Measurements from ENCODE around the gene CCDC57.
A peak's percentile ranks its signal among the peaks of the same experiment; 100 is the strongest.
"Not testable (repeated sequence)": the region's sequence is repeated elsewhere in the genome, so short reads cannot be mapped to it uniquely, and the experiment has no call there.

The CCDC57 gene

DNA sequence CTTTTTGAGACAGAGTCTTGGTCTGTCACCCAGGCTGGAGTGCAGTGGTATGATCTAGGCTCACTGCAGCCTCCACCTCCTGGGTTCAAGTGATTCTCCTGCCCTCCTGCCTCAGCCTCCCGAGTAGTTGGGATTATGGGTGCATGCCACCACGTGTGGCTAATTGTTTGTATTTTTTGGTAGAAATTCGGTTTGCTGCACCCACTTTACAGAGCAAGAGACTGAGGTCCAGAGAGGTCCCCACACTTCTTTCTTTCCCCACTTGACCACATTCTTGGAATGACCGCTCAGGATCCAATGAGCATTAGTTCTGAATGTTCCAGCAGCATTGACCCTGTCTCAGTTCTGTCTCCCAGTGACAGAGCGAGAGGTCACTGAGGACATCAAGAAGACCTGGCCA, 10.9 kb upstream of the CCDC57 start:
- no peak for DNase-seq (ENCODE audit: low spot score)

DNA sequence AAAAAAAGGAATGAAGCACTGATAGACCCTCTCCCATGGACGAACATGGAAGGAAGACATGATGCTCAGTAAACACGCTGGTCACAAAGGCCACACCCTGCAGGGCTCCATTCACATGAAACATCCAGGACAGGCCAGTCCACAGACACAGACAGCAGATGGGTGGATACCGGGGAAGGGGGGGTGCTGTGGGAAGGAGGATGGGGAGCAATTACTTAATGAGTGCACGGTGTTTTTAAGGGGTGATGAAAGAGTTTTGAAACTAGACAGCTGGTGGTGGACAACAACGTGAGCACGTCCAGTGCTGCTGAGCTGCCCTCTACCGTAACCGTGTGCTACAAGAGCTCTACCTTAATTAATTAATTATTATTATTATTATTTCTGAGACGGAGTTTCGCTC, 10.2 kb upstream of the CCDC57 start:
- DNase-seq (ENCODE audit: low spot score), result no peak

DNA sequence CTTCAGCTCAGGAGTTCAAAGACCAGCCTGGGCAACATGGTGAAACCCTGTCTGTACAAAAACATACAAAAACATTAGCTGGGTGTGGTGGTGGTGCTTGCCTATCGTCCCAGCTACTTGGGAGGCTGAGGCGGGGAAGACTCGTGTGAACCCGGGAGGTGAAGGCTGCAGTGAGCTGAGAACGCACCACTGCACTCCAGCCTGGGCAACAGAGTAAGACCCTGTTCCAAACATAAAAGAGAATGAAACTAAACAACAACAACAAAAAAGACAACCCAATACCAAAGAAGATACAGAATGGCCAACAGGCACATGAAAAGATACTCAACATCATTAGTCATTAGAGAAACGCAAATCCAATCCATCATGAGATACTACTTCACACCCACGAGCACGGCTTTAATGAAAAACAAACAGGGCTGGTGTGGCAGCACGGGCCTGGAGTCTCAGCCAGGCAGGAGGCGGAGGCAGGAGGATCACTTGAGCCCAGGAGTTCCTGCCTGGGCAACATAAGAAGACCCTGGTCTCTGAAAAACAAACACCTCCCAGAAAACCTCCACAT, 8.8 kb upstream of the CCDC57 start:
- no peak for DNase-seq (ENCODE audit: low spot score)

DNA sequence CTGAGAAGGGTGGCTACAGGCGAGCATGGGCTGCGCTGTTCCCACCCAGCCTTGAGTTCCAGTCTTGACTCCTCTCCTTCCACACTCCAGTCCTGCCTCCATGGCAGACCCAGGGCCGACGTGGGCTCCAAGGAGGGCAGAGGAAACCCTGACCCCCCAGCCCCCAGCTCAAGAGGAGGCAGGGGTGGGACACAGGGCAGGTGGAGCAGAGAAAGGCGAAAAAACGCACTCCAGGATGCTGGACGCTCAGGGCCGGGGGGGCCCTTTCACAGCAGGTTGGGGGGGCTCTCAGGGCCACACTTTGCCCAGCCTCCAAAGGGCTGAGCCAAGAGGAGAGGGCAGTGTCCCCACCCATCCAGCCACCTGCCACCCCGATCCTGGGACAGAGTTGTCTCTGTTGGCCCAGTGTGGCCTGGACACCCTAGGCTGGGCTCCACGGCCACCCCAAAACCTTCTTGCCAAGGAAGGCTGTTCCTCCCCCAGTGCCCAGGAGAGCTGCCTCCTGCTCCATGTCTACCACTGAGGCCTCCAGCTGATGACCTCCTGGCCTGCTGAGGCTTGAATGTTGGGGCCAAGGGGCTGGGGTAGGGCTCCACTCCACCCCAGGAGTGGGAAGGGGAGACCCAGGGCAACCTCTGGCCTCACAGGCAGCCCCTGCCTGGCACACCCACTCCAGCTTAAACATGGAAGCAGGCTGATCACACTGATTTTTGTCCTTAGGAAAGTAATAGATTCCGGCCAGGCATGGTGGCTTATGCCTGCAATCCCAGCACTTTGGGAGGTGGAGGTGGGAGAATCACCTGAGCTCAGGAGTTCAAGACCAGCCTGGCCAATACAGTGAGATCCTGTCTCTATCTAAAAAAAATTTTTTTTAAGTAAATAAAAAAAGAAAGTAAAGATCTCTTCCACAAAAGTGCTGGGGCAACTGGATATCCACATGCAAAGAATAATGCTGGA, 7.4 kb upstream of the CCDC57 start:
- no peak for DNase-seq (ENCODE audit: low spot score)

DNA sequence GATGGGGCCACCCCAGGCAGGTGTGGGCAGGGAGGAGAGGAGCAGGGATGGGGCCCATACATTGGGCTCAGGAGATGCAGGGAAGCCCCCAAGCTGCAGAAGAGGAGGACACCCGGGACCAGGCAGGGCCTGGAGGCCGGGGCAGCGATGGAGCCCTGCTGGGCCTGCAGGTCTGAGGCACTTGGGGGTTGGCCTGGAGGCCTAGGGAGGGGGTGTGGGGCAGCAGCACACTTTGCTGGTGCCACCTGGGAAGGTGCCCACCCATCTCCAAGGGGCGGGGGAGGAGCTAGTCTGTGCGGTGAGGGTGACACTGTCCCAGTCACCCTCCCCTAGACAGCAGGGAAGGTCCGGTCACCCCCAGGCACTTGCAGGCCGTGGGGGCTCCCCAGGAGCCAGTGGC, 6.4 kb upstream of the CCDC57 start:
- no peak for DNase-seq (ENCODE audit: low spot score)

DNA sequence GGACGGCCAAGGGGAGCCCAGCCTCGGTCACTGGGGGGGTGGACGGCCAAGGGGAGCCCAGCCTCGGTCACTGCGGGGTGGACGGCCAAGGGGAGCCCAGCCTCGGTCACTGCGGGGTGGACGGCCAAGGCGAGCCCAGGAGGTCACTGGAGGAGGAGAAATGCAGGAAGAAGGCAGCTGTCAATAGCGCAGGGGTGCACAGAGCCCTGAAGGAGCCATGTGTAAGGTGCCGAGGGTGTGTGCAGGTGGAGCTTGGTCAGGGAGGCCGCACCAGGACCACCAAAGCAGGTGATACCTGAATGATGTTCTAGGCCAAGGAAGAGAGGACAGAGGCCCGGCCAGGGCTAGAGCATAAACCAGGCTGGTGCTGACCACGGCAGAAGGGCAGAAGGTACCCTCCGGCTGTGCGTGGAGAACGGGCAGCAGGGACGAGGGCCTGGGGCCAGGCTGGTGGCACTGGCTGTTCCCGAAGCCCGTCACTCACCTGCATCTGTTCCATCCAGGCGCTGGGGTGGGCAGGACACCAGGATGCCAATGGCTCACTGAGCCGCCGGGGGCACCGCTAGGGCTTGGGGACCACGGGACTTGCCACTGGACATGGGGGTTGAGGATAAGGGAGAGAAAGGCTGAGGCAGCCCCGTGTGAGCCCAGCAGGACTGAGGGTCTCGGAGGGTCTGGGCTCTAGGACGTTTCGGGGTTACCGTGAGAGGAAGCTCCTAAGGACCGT, 5.9 kb upstream of the CCDC57 start:
- no peak for DNase-seq (ENCODE audit: low spot score)

DNA sequence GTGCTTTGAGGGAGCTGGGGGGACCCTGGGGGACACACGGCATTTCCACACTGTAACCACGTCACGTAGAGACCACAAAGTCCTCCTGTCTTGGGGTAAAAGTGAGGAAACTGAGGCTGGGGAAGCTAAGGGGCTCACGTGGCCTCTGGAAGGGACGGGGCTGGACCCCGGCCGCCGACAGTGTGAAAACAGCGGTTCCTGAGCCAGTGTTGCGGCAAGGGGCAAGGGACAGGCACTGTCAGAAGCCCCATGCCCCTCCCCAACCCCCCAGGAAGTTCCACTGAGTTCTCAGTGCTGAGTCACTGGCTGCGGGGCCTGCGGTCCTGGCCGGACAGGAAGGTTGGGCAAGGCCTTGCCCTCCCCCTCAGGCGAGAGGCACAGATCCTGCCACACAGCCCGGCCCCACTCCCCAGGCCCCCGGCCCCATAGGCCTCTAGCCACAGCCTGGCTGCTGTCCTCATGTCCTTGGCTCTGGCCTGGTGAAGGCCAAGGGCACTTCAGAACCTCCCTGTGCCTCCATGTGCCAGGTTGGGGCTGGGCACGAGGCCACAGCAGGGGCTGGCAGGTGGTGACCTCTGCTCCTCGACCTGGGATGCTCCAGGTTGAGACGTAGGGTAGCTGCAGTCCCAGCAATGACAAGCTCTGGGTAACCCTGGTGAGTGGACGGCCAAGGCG, 5.0 kb upstream of the CCDC57 start:
- DNase-seq (ENCODE audit: low spot score), result no peak

DNA sequence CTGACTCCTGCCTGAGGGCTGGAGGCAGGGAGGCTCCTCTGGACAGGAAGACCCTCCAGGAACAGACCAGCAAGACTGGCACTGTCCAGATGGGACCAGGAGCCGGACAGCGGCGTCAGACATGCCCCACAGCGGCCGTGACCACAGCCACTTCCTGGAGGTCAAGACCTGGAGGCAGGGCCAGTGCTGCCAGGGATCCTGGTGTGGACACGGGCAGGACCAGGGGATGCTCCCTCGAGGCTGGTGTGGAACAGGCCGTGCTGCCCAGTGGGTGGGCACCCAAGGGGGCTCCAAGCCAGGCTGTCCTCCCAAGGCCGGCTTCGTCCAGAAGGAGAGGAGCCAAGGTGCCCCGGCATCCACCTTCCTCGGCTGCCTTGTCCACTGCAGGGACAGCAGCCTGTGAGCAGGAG, 4.5 kb upstream of the CCDC57 start:
- no peak for DNase-seq (ENCODE audit: low spot score)

DNA sequence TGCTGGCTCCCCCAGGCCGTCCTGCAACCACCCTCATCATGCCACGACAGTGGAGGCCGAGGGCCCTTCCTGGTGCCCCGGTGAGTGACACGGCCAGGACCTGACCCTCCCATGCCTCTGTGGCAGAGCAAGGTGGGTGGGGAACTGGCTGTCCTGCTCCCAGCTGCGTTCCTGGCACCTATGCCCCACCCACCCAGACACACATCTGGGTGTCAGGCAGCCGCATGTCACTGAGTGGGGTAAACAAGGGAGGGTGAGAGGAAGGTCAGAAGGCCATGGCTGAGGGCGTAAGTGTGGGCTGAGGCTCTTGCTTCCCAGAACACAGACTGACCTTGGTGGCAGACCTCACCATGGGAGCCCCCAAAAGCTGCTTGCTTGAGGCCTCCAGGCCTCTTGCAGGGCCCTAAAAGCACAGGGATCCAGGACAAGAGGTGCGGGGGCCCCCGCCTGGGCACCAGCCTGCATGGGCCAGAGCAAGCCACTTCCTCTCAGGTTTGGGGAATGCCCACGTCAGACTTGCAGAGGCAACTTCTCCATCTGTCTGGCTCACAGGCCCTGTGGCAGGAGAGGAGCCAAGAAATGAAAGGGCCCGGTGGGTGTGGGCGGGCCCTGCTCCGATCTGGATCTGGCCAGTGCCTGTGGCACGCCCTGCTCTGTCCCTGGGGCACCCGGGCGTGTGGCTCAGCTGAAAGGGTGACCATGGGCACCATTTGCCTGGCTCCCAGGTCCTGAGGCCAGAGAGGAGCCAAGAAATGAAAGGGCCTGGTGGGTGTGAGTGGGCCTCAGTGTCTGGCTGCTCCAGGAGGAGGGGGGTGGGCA, 3.9 kb upstream of the CCDC57 start:
- peak; percentile 51 for DNase-seq (ENCODE audit: low spot score)

DNA sequence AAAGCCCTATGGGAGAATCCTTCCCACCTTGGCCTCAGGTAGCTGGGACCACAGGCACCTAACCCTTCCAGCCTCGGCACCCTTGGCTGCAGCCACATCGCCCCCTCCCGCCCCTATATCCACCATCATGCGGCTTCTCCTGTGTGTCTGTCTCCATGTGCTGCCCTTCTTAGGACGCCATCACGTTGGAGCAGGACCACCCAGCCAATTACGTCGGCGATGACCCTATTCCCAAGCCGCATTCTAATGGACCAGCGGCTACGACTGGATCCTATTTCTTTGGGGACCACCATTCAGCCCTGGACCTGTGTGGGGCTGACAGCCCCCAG, 3.3 kb upstream of the CCDC57 start:
- no peak for DNase-seq (ENCODE audit: low spot score)

DNA sequence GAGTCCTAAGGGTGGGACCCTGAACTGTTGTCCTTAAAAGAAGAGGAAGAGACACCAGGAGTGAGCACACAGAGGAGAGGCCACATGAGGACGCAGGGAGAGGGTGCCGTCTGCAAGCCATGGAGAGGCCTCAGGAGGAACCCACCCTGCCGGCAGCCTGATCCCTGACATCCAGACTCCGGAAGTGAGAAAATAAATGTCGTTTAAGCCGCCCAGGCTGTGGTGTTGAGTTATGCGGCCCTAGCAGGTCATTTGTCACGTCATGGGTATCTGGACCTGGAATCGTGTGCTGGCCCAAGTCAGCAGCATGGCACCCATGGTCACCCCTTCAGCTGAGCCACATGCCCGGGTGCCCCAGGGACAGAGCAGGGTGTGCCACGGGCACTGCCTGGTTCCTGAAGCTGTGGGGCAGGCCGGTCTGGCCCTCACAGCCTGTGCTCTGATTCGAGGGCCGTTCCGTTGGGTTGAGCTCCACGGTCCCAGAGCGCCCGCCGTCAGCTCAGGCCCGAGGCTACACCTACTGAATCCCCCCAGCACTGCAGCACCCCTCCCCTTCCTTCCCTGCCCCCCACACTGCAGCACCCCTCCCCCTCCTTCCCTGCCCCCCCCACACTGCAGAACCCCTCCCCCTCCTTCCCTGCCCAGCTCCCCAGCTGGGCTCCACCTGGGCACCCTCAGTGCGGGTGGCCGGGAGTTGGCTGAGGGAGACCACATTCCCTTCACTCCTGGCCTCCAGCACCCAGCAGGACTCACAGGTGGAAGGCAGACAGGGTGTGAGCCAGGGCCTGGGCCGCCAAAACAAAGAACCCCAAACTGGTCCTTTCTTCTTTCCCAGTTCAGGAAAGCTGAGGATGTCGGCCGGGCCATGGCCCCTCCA, 2.7 kb upstream of the CCDC57 start:
- peak; percentile 81 for DNase-seq (ENCODE audit: low spot score)

DNA sequence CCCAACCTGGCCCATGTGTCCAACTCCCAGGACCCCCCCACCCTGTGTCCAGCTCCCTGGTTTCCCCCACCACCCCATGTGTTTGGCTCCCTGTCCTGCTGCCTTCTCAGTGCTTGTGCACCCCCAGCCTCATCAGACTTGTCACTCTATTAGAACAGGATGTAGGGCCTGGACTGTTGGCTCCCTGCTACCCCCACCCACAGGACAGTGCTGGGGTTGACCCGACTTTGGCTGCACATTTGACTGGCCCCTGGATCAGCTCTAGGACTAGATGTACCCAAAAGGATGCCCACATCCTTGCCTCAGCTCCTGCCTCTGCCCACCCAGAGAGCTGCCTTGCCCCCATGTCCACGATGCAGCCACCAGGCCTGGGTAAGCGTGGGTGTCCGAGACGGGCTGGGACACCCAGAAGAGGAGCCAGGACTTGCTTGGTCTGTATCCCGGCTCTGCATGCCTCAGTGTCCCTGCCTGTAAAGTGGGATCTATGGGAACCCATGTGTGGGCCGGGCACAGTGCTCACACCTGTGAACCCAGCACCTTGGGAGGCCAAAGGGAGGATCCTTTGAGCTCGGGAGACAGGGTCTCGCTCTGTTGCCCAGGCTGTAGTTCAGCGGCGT, 1.5 kb upstream of the CCDC57 start:
- DNase-seq (ENCODE audit: low spot score), result peak; percentile 37

DNA sequence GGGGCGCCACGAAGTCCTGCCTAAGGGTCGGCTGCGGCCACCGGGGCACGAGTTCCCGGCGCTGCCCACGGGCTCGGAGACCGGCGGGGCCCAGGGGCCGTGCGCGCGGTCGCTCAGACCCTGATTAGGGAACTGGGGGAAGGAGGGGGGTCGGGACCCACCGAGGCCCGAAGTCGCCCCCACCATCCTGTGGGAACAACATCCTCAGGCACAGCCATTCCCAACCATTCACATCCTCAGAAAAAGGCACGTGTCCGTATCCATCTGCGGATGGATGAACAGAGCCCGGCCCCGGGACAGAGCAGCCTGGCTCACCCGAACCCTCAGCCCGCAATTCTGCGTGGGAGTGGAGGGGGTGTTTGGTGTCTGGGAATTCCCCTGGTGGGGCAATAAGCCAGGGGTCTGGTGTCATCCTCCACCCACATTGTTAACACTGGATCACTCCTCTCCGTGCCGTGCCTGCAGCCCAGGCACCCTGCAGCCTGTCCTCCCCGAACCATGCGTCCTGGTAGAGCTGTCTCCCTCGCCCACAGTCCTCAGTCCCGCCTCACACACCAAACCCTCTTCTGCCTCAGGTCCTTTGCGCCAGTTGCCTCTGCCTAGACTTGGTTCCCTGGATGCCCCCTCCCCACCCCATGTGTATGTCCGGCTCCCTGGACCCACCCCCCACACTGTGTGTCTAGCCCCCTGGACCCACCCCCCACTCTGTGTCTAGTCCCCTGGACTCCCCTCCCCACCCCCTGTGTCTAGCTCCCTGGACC, 789 bp upstream of the CCDC57 start:
- peak; percentile 90 for DNase-seq (ENCODE audit: low spot score)

DNA sequence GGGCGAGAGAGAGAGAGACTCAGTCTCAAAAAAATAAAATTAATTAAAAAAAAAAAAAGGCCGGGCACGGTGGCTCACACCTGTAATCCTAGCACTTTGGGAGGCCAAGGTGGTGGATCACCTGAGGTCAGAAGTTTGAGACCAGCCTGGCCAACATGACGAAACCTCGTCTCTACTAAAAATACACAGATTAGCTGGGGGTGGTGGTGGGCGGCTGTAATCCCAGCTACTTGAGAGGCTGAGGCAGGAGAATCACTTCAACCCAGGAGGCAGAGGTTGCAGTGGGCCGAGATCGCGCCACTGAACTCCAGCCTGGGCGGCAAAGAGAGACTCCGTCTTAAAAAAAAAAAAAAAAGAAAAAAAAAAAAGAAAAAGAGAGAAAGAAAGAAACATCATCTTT, 2.0 kb downstream of the CCDC57 start:
- DNase-seq (ENCODE audit: low spot score), result not testable (repeated sequence)

DNA sequence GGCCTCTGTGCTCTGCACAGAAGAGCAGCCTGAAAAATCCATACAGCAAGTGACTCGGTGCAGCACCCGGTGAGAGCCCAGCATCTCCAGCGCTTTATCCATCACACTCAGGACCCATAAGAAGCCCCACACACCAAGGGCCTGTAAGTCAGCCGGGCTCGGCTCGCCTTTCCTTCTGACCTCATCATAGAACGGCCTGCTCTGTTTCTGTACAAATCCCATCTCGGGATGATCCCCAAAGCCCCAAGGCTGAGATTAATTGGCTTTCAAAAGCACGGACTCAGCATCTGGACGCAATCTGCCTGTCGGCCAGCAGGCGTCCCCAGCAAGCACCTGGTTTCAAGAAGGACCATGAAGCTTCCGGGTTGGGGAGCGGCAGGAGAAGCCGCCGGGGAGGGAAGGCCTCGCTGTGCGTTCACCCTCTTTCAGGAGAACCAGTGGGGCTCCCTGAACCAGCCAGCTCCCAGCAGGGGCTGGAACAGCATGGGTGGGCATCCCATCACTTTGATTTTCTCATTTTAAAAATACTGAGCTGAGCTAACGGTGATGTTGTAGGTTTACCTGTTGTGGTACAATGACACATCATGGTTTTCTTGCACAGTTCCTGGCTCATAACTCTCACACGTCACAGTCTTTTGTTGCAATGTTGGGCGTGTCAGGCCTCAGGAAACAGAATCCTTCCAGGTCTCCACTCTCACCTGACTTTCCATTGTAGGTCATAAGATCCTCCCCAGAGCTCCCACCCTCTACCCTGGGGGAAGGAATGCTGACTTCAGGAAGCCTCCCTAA, 6.7 kb downstream of the CCDC57 start:
- DNase-seq (ENCODE audit: low spot score), result peak; percentile 94

DNA sequence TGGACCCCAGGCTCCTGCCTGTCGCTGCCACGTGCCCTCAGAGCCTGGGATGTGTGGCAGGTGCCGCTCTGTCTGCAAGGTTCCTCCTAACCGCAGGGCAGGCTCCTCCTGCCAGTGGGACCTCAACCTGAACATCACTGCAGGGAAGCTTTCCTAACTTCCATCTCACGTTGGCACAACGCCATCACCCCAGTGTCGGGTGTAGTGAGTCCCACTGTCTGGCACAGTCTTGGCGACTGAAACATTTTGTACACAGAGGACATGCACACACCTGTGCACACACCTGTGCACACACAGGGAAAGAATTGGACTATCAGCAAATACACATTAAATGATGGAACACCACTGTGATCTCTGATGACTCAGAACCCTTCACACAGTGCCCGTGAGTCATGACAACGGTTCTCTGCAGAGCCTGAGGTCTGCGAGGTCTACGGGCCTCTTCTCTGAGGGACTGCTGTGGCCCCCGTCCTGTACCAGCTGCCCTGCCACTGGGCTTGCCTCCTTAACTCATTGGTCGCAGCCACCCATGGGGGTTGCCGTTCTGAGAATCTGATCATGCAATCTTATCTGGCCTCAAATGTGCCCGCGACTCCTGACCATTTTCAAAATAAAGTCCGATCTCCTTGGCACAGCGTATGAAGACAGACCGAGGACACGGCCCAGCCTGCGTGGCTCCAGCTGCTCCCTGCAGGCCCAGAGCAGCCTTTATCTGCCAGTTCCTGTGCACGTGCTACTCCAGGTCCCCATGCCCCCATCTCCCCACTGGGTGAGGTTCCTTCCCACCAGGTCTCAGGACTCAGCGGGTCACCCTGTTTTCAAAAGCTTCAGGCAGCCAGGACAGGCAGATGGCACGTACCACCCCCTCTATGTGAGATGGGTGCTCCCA, 7.6 kb downstream of the CCDC57 start:
- DNase-seq (ENCODE audit: low spot score), result no peak

DNA sequence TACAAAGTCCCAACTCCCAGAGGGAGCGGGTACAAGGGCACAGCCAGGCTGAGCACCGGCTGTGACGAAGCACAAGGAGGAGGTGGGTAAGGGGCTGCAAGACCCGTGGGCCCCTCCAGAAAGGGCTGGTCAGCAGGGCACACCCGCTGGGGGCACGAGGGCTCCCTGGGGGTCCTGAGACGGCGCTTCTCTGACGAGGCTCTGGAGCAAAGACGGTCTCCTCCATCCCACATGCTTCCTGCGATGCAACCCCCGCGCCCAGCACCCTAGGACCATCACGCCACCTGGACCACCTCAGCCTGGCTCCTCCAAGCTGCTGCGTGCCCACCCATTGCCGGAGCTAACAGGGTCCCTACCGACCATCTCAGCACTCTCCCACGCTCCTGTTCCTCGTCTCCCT, 8.7 kb downstream of the CCDC57 start:
- DNase-seq (ENCODE audit: low spot score), result no peak

DNA sequence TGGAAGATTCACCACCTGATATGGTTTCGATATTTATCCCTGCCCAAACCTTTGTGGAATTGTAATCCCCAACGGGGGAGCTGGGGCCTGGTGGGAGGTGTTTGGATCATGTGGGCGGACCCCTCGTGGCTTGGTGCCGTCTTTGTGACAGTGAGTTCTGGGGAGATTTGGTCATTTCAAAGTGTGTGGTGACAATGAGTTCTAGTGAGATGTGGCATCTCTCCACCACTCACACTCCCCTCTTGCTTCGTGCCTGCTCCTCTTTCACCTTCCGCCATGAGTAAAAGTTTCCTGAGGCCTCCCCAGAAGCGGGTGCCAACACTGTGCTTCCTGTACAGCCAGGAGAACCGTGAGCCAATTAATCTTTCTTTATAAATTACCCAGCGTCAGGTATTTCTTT, 9.7 kb downstream of the CCDC57 start:
- DNase-seq (ENCODE audit: low spot score), result no peak

Measured in D341Med (cell line).